H1 (cell line): ENCODE results near the gene MAS1L. TPM values are rescaled to one million over a fixed set of nuclear protein-coding genes. Genes with fewer than 3 reads are reported as not detected.

Experiments
- CTCF ChIA-PET: fragments of 300-600 bp; sonication (Branson Sonifier 250); formaldehyde crosslinking; loops from one replicate; lab custom pipeline; 2021; ENCODE audit not compliant: partially characterized antibody; lab: Charles Lee
- POLR2A ChIA-PET: fragments of 300-600 bp; sonication (Branson Sonifier 250); formaldehyde crosslinking; loops from one replicate; lab custom pipeline; 2021; ENCODE audit warnings: inconsistent platforms; ENCODE audit not compliant: partially characterized antibody; lab: Charles Lee
- DNase-seq, 2 experiments: peaks; one replicate each; pipeline versions ENCODE4 v3.0.0 to v3.0.0-alpha.2; 2010 to 2022; ENCODE audit warnings: low spot score in 2 of 2, low read depth in 1 of 2, mixed read lengths in 1 of 2
- FAIRE-seq: peaks from 2 replicates; lab custom pipeline; 2011; peaks lifted over from hg19 to GRCh38; lab: Jason Lieb, UNC
- H2AFZ ChIP-seq: 2 replicates; pipeline ENCODE4 v1.8.1; 2012; ENCODE audit warnings: low read length, inconsistent platforms
- H2AK5ac ChIP-seq: 2 replicates; pipeline ENCODE4 v1.6.1; 2013; ENCODE audit warnings: low read depth, low read length
- H2BK120ac ChIP-seq: replicated peaks from 2 replicates; pipeline ENCODE3; 2013; ENCODE audit warnings: low read depth, low read length, inconsistent platforms
- H2BK12ac ChIP-seq: 2 replicates; pipeline ENCODE4 v1.6.1; 2013; ENCODE audit warnings: low read depth, low read length
- H2BK15ac ChIP-seq: 2 replicates; pipeline ENCODE4 v1.6.1; 2013; ENCODE audit warnings: low read length
- H2BK20ac ChIP-seq: 2 replicates; pipeline ENCODE4 v1.6.1; 2013; ENCODE audit warnings: low read length
- H2BK5ac ChIP-seq: 2 replicates; pipeline ENCODE4 v1.6.1; 2013; ENCODE audit warnings: low read depth, low read length
- H3K14ac ChIP-seq: 2 replicates; pipeline ENCODE4 v1.6.1; 2013; ENCODE audit warnings: inconsistent platforms; ENCODE audit not compliant: insufficient read length
- H3K18ac ChIP-seq: 2 replicates; pipeline ENCODE4 v1.6.1; 2013; ENCODE audit warnings: low read length; ENCODE audit errors: extremely low read depth
- H3K23ac ChIP-seq: 2 replicates; pipeline ENCODE4 v1.6.1; 2013; ENCODE audit warnings: inconsistent platforms; ENCODE audit not compliant: insufficient read length
- H3K23me2 ChIP-seq: 2 replicates; pipeline ENCODE4 v1.6.1; 2013; ENCODE audit warnings: low read depth, low read length
- H3K27ac ChIP-seq: 2 replicates; pipeline ENCODE4 v1.6.1; 2011; ENCODE audit warnings: low read depth, low read length, inconsistent platforms
- H3K27me3 ChIP-seq, 4 experiments: replicated peaks in 1 of 4; 1 replicate in 1 of 4; 2 replicates in 3 of 4; pipeline versions ENCODE4 v1.6.1 to v1.8.1; 2011 to 2013; ENCODE audit warnings: low read length in 3 of 4, mild to moderate bottlenecking in 3 of 4, inconsistent platforms in 2 of 4, mixed read lengths in 2 of 4, moderate library complexity in 1 of 4; ENCODE audit not compliant: control insufficient read depth in 3 of 4, insufficient read depth in 3 of 4; ENCODE audit errors: extremely low read depth in 1 of 4
- H3K36me3 ChIP-seq, 4 experiments: 2 replicates each; pipeline versions ENCODE4 v1.6.1 to v1.8.1; 2011 to 2013; ENCODE audit warnings: mild to moderate bottlenecking in 4 of 4, low read length in 3 of 4, moderate library complexity in 2 of 4, control low read depth in 1 of 4, inconsistent platforms in 1 of 4; ENCODE audit not compliant: insufficient read depth in 4 of 4, control insufficient read depth in 2 of 4
- H3K4ac ChIP-seq: replicated peaks from 2 replicates; pipeline ENCODE3; 2013; ENCODE audit warnings: low read length, low read depth, mixed read lengths, inconsistent platforms; ENCODE audit not compliant: insufficient read length
- H3K4me1 ChIP-seq, 4 experiments: replicated peaks in 1 of 4; 1 replicate in 1 of 4; 2 replicates in 3 of 4; pipeline versions ENCODE4 v1.6.1 to v1.8.1; 2011 to 2013; ENCODE audit warnings: low read length in 3 of 4, inconsistent platforms in 2 of 4, mixed read lengths in 1 of 4; ENCODE audit not compliant: insufficient read depth in 4 of 4, control insufficient read depth in 3 of 4
- H3K4me2 ChIP-seq, 2 experiments: 2 replicates each; pipeline versions ENCODE4 v1.6.1 to v1.8.1; 2011 to 2013; ENCODE audit warnings: low read depth in 2 of 2, low read length in 2 of 2, control low read depth in 1 of 2, inconsistent platforms in 1 of 2, mild to moderate bottlenecking in 1 of 2; ENCODE audit not compliant: insufficient read depth in 1 of 2
- H3K4me3 ChIP-seq, 4 experiments: fragments of 200-600, 300-600 bp in 1 of 4; sonication (generic), shearing (Covaris generic), sonication (Bioruptor Twin) in 1 of 4; 2 replicates each; pipeline versions ENCODE4 v1.5.1 to v1.8.1; 2011 to 2016; ENCODE audit warnings: low read length in 4 of 4, low read depth in 3 of 4, control low read depth in 2 of 4, inconsistent platforms in 2 of 4, mild to moderate bottlenecking in 2 of 4, mixed read lengths in 1 of 4, moderate library complexity in 1 of 4; ENCODE audit not compliant: insufficient read depth in 2 of 4; ENCODE audit errors: extremely low read depth in 1 of 4
- H3K56ac ChIP-seq: replicated peaks from 2 replicates; pipeline ENCODE3; 2013; ENCODE audit warnings: low read depth, mild to moderate bottlenecking, mixed read lengths, low read length, inconsistent platforms; ENCODE audit not compliant: insufficient read length
- H3K79me1 ChIP-seq: 2 replicates; pipeline ENCODE4 v1.6.1; 2013; ENCODE audit warnings: low read depth, low read length, control low read depth
- H3K79me2 ChIP-seq, 2 experiments: 2 replicates each; pipeline versions ENCODE4 v1.6.1 to v1.8.1; 2012 to 2013; ENCODE audit warnings: low read length in 2 of 2, mild to moderate bottlenecking in 2 of 2, inconsistent platforms in 1 of 2; ENCODE audit not compliant: insufficient read depth in 2 of 2, control insufficient read depth in 1 of 2
- H3K9ac ChIP-seq, 4 experiments: replicated peaks in 1 of 4; 1 replicate in 1 of 4; 2 replicates in 3 of 4; pipeline versions ENCODE4 v1.6.1 to v1.8.1; 2011 to 2013; ENCODE audit warnings: low read depth in 3 of 4, low read length in 3 of 4, control low read depth in 2 of 4, mild to moderate bottlenecking in 2 of 4, moderate library complexity in 2 of 4, inconsistent platforms in 1 of 4; ENCODE audit errors: extremely low read depth in 1 of 4
- H3K9me3 ChIP-seq, 2 experiments: 2 replicates each; pipeline versions ENCODE4 v1.6.1 to v1.8.1; 2012 to 2013; ENCODE audit warnings: mild to moderate bottlenecking in 2 of 2, moderate library complexity in 2 of 2, control low read depth in 1 of 2, inconsistent platforms in 1 of 2, low read depth in 1 of 2, low read length in 1 of 2, mixed read lengths in 1 of 2; ENCODE audit not compliant: insufficient read depth in 2 of 2
- H4K20me1 ChIP-seq, 2 experiments: replicated peaks in 1 of 2; 2 replicates each; pipeline versions ENCODE3 to v1.8.1; 2011 to 2013; ENCODE audit warnings: inconsistent platforms in 2 of 2, low read length in 2 of 2, mild to moderate bottlenecking in 1 of 2; ENCODE audit not compliant: insufficient read depth in 2 of 2, control insufficient read depth in 1 of 2
- H4K5ac ChIP-seq: 2 replicates; pipeline ENCODE4 v1.6.1; 2013; ENCODE audit warnings: low read length, low read depth, mixed read lengths, inconsistent platforms; ENCODE audit not compliant: insufficient read length
- H4K8ac ChIP-seq: 2 replicates; pipeline ENCODE4 v1.8.0; 2013; ENCODE audit warnings: mild to moderate bottlenecking, moderate library complexity, low read length, inconsistent platforms; ENCODE audit not compliant: insufficient read depth; ENCODE audit errors: extremely low read depth
- H4K91ac ChIP-seq: replicated peaks from 2 replicates; pipeline ENCODE3; 2013; ENCODE audit warnings: low read length, mixed read lengths, inconsistent platforms; ENCODE audit not compliant: insufficient read length
- ATF3 ChIP-seq: IDR thresholded peaks from 2 replicates; pipeline ENCODE4 v1.6.1; 2011; ENCODE audit warnings: low read depth, mild to moderate bottlenecking, low read length; ENCODE audit not compliant: insufficient read depth
- RNF2 ChIP-seq: fragments of 200-900, 300-1000 bp; sonication (generic); IDR thresholded peaks from 2 replicates; pipeline ENCODE4 v1.7.1; 2016; ENCODE audit warnings: borderline replicate concordance, low read depth, mild to moderate bottlenecking, antibody characterized with exemption, low read length; ENCODE audit not compliant: poor library complexity, severe bottlenecking; ENCODE audit errors: missing control alignments
- RXRA ChIP-seq: IDR thresholded peaks from 2 replicates; pipeline ENCODE4 v1.6.1; 2011; ENCODE audit warnings: low read depth, mild to moderate bottlenecking, low read length, moderate library complexity; ENCODE audit not compliant: insufficient read depth
- SP4 ChIP-seq: IDR thresholded peaks from 2 replicates; pipeline ENCODE4 v1.6.1; 2012; ENCODE audit warnings: low read length, inconsistent platforms
- TBP ChIP-seq: IDR thresholded peaks from 2 replicates; pipeline ENCODE4 v1.6.1; 2011; ENCODE audit warnings: low read depth, low read length, improper control_type of control experiment
- WGBS, 2 experiments: shearing (Covaris generic) in 1 of 2; methylation state at CpG; one replicate each; pipeline versions ENCODE4 v1.1.6 to v1.1.7; 2013 to 2015; ENCODE audit warnings: low lambda C conversion rate in 2 of 2, mixed read lengths in 2 of 2, inconsistent platforms in 1 of 2, low coverage in 1 of 2, missing lambda C conversion rate in 1 of 2; ENCODE audit not compliant: insufficient replicate concordance in 2 of 2, insufficient coverage in 1 of 2, insufficient read length in 1 of 2; ENCODE audit errors: extremely low coverage in 1 of 2, missing lambda C conversion rate in 1 of 2; 5-methylcytosine and 5-hydroxymethylcytosine counted together
- polyA plus RNA-seq, 7 experiments: library from polyadenylated mRNA; depleted of rRNA in 3 of 7; stranded (reverse) in 5 of 7; unstranded in 2 of 7; fragments of >200 nt in 5 of 7; fragments of 200-250 nt in 2 of 7; gene quantifications; 1 replicate in 5 of 7; 2 replicates in 1 of 7; 4 replicates in 1 of 7; pipeline versions ENCODE4 v1.2.1 to v1.2.3, GENCODE V29; 2011 to 2013; ENCODE audit warnings: missing spikeins in 2 of 7, mixed read lengths in 2 of 7
- total RNA-seq: library from RNA; stranded (reverse); fragmentation: NEBNext Ultra II Directional; extraction: Animal tissue kit (Norgen Biotek cat#: 25700); gene quantifications from 2 replicates; pipeline ENCODE4 v1.2.1, GENCODE V29; 2021

The MAS1L gene
- total and polyA plus RNA-seq, 2 of the 8 experiments (the other 6 are each of a cell fraction or from before 2014, with no cell fraction given), result not detected

GRCh38 chr6:29456971-29457370 is 30.8 kb downstream of the MAS1L start, which contains the start of the genes OR11A1 and OR2H1:
OR11A1 (minus strand) TSS chr6:29457071; CDS start chr6:29427641, 29,430 bp downstream.
OR2H1 (plus strand) TSS chr6:29457155; CDS start chr6:29461770, 4,615 bp downstream.
- H3K4me2 ChIP-seq, result no peak within 1 kb of the TSS
- no peak within 1 kb of the TSS for H4K5ac ChIP-seq
- no peak within 1 kb of the TSS for H2AFZ ChIP-seq
- H3K79me1 ChIP-seq, result no peaks in the 10 kb centered on the region
- no peaks in the 10 kb centered on the region for H3K23me2 ChIP-seq
- H2BK20ac ChIP-seq, result no peak within 1 kb of the TSS
- DNase-seq (no peak), FAIRE-seq (no peak)
- CTCF ChIA-PET, result interaction anchor here (0.8 kb wide), 1 partner anchor 13 kb away, joined by 3 read pairs; no protein-coding TSS in a partner anchor
- H2BK12ac ChIP-seq, result no peak within 1 kb of the TSS
- no peaks in the 10 kb centered on the region for H4K20me1 ChIP-seq
- H2AK5ac ChIP-seq, result no peak within 1 kb of the TSS
- TF ChIP-seq SP4 (no peak), TBP (no peak), ATF3 (no peak), RNF2 (no peak), RXRA (no peak)
- no peaks in the 10 kb centered on the region for H3K4me1 ChIP-seq
- no peaks in the 10 kb centered on the region for H3K36me3 ChIP-seq
- H4K91ac ChIP-seq, result no peak within 1 kb of the TSS
- H3K4me3 ChIP-seq, result no peak within 1 kb of the TSS
- no peak within 1 kb of the TSS for H2BK15ac ChIP-seq
- WGBS, 2 experiments, result 83% methylated on average over 2 of the region's 2 CpGs; no CpG with 5 or more reads in 1 of the 2 experiments
- no peak within 1 kb of the TSS for H3K18ac ChIP-seq
- H3K27me3 ChIP-seq, result no peaks in the 10 kb centered on the region; a peak in 1 of 7 replicates
- H3K27ac ChIP-seq, result no peak within 1 kb of the TSS
- no peaks in the 10 kb centered on the region for H3K9me3 ChIP-seq
- no peak within 1 kb of the TSS for H3K9ac ChIP-seq
- H3K14ac ChIP-seq, result no peak within 1 kb of the TSS
- no peak within 1 kb of the TSS for H3K56ac ChIP-seq
- no peak within 1 kb of the TSS for H3K4ac ChIP-seq
- H3K79me2 ChIP-seq, result no peaks in the 10 kb centered on the region
- H4K8ac ChIP-seq, result no peak within 1 kb of the TSS
- POLR2A ChIA-PET, result no interaction called here
- H3K23ac ChIP-seq, result no peak within 1 kb of the TSS
- no peak within 1 kb of the TSS for H2BK120ac ChIP-seq
- H2BK5ac ChIP-seq, result no peak within 1 kb of the TSS
